Nephron progenitor cell (in vitro differentiated cells): ENCODE measurements around the gene PPP1R16B.

Experiments used
- DNase-seq: peaks from one replicate; pipeline ENCODE4 v3.0.0; 2021
- H3K27ac Mint-ChIP-seq: 2 replicates; pipeline ENCODE4 v1.8.0; 2021; ENCODE audit warnings: mild to moderate bottlenecking, moderate library complexity, mixed read lengths
- H3K27me3 Mint-ChIP-seq: 2 replicates; pipeline ENCODE4 v1.8.0; 2021; ENCODE audit warnings: mild to moderate bottlenecking, low read depth, mixed read lengths; ENCODE audit not compliant: poor library complexity
- H3K36me3 Mint-ChIP-seq: 2 replicates; pipeline ENCODE4 v1.8.0; 2021; ENCODE audit warnings: low read depth, mixed read lengths
- H3K4me1 Mint-ChIP-seq: 2 replicates; pipeline ENCODE4 v1.8.0; 2021; ENCODE audit warnings: mixed read lengths
- H3K4me3 Mint-ChIP-seq: 2 replicates; pipeline ENCODE4 v1.8.0; 2021; ENCODE audit warnings: mild to moderate bottlenecking, moderate library complexity, mixed read lengths
- H3K9me3 Mint-ChIP-seq: 2 replicates; pipeline ENCODE4 v1.8.0; 2021; ENCODE audit warnings: mild to moderate bottlenecking, moderate library complexity, mixed read lengths
- CTCF ChIP-seq: fragments of 200-600 bp; sonication (generic); IDR thresholded peaks from 2 replicates; pipeline ENCODE4 v1.5.0; 2021; ENCODE audit warnings: antibody characterized with exemption

The PPP1R16B gene

GRCh38 chr20:38764567-38765318 is 40.8 kb upstream of the PPP1R16B start:
- no peak overlapping the region for H3K4me3 Mint-ChIP-seq
- peaks cover 82% of the 10 kb centered on the region for H3K36me3 Mint-ChIP-seq
- H3K9me3 Mint-ChIP-seq, result no peaks in the 10 kb centered on the region
- no peak for TF ChIP-seq CTCF
- no peak overlapping the region for H3K27ac Mint-ChIP-seq
- no peak for DNase-seq
- no peaks in the 10 kb centered on the region for H3K27me3 Mint-ChIP-seq
- peaks cover 7% of the 10 kb centered on the region for H3K4me1 Mint-ChIP-seq

GRCh38 chr20:38766071-38766470 is 39.4 kb upstream of the PPP1R16B start:
- no peaks in the 10 kb centered on the region for H3K9me3 Mint-ChIP-seq
- no peak for TF ChIP-seq CTCF
- no peak for DNase-seq
- H3K4me1 Mint-ChIP-seq, result peaks cover 7% of the 10 kb centered on the region
- H3K4me3 Mint-ChIP-seq, result no peak overlapping the region
- no peak overlapping the region for H3K27ac Mint-ChIP-seq
- peaks cover 73% of the 10 kb centered on the region for H3K36me3 Mint-ChIP-seq
- H3K27me3 Mint-ChIP-seq, result no peaks in the 10 kb centered on the region

GRCh38 chr20:38769376-38770295 is 35.9 kb upstream of the PPP1R16B start:
- Mint-ChIP-seq H3K4me3 (no peak overlapping the region), H3K36me3 (peaks cover 76% of the 10 kb centered on the region), H3K4me1 (no peaks in the 10 kb centered on the region), H3K27ac (no peak overlapping the region), H3K27me3 (no peaks in the 10 kb centered on the region), H3K9me3 (peaks cover 12% of the 10 kb centered on the region)
- DNase-seq, result no peak
- TF ChIP-seq CTCF, result no peak

- H3K36me3 Mint-ChIP-seq, result peaks cover 82% of the 10 kb centered on the region
- no peaks in the 10 kb centered on the region for H3K27me3 Mint-ChIP-seq
- H3K27ac Mint-ChIP-seq, result no peak overlapping the region
- TF ChIP-seq CTCF, result no peak
- H3K4me3 Mint-ChIP-seq, result no peak overlapping the region
- DNase-seq, result no peak
- no peaks in the 10 kb centered on the region for H3K4me1 Mint-ChIP-seq
- H3K9me3 Mint-ChIP-seq, result peaks cover 12% of the 10 kb centered on the region
Observed at GRCh38 chr20:38770546-38770945, 35.0 kb upstream of the PPP1R16B start.

- TF ChIP-seq CTCF, result no peak
- Mint-ChIP-seq H3K36me3 (peaks cover 82% of the 10 kb centered on the region), H3K27me3 (no peaks in the 10 kb centered on the region), H3K4me3 (no peak overlapping the region), H3K27ac (no peak overlapping the region), H3K9me3 (peaks cover 12% of the 10 kb centered on the region), H3K4me1 (no peaks in the 10 kb centered on the region)
- DNase-seq, result no peak
Observed at GRCh38 chr20:38770970-38771369, 34.5 kb upstream of the PPP1R16B start.
